ENCODE measurements around the gene RNU5B-1. TPM values are rescaled to one million over a fixed set of nuclear protein-coding genes. Genes with fewer than 3 reads are reported as not detected.

RNU5B-1 gene
- total and polyA plus RNA-seq, 2 of the 8 experiments (the other 6 are each of a cell fraction or from before 2014, with no cell fraction given) = not detected

DNA sequence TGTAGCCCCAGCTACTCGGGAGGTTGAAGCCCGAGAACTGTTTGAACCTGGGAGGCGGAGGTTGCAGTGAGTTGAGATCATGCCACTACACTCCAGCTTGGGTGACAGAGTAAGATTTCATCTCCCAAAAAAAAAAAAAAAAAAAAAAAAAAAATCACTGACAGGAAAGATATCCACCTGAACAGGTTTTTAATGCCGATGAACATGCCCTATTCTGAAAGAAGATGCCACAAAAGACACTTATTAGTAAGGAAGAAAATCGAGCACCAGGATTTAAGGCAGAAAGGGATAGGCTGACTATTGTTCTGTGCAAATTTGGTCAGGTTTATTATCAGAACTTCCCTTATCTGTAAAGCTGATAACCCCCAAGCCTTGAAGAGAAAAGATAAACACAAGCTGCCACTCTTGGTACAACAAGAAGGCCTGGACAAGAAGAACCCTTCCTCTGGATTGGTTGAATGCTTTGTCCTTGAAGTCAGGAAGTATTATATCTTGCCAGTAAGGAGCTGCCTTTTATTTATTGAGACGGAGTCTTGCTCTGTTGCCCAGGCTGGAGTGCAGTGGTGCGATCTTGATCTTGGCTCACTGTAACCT is 15.1 kb upstream of the RNU5B-1 start:
- Histone ChIP-seq H3K4me3 (ENCODE audit: extremely low read depth in 1 of 4, insufficient read depth in 2 of 4, low read depth in 3 of 4, low read length in 4 of 4) (no peak overlapping the region), H3K4ac (replicated peaks; ENCODE audit: insufficient read length, low read depth, low read length) (no peak overlapping the region), H3K23me2 (ENCODE audit: low read depth, low read length) (peaks cover 8% of the 10 kb centered on the region), H3K4me1 (replicated peaks in 1 of 4; ENCODE audit: control insufficient read depth in 3 of 4, insufficient read depth in 4 of 4, low read length in 3 of 4) (peaks cover 0 to 10% (median 7%) of the 10 kb centered on the region in 4 experiments; a peak in 5 of 7 replicates), H4K8ac (ENCODE audit: extremely low read depth, insufficient read depth, low read length) (no peak overlapping the region), H4K5ac (ENCODE audit: insufficient read length, low read depth, low read length) (no peak overlapping the region), H2AFZ (ENCODE audit: low read length) (no peak overlapping the region), H4K20me1 (replicated peaks in 1 of 2; ENCODE audit: control insufficient read depth in 1 of 2, insufficient read depth in 2 of 2, low read length in 2 of 2) (no peaks in the 10 kb centered on the region), H3K79me2 (ENCODE audit: control insufficient read depth in 1 of 2, insufficient read depth in 2 of 2, low read length in 2 of 2) (no peaks in the 10 kb centered on the region), H3K79me1 (ENCODE audit: low read depth, low read length) (no peaks in the 10 kb centered on the region), H3K56ac (replicated peaks; ENCODE audit: insufficient read length, low read depth, low read length) (no peak overlapping the region), H2BK120ac (replicated peaks; ENCODE audit: low read depth, low read length) (no peak overlapping the region), H2BK12ac (ENCODE audit: low read depth, low read length) (no peak overlapping the region), H2BK20ac (ENCODE audit: low read length) (no peak overlapping the region), H3K18ac (ENCODE audit: extremely low read depth, low read length) (no peak overlapping the region), H3K27ac (ENCODE audit: low read depth, low read length) (no peak overlapping the region), H3K9ac (replicated peaks in 1 of 4; ENCODE audit: extremely low read depth in 1 of 4, low read depth in 3 of 4, low read length in 3 of 4) (no peak overlapping the region), H3K14ac (ENCODE audit: insufficient read length) (no peak overlapping the region), H4K91ac (replicated peaks; ENCODE audit: insufficient read length, low read length) (no peak overlapping the region), H2BK5ac (ENCODE audit: low read depth, low read length) (no peak overlapping the region), H3K23ac (ENCODE audit: insufficient read length) (no peak overlapping the region), H3K9me3 (ENCODE audit: insufficient read depth in 2 of 2, low read depth in 1 of 2, low read length in 1 of 2) (no peaks in the 10 kb centered on the region), H3K36me3 (ENCODE audit: control insufficient read depth in 2 of 4, insufficient read depth in 4 of 4, low read length in 3 of 4) (no peaks in the 10 kb centered on the region), H3K27me3 (replicated peaks in 1 of 4; ENCODE audit: control insufficient read depth in 3 of 4, extremely low read depth in 1 of 4, insufficient read depth in 3 of 4, low read length in 3 of 4) (peaks cover 0 to 10% (median 10%) of the 10 kb centered on the region in 4 experiments; a peak in 6 of 7 replicates), H3K4me2 (ENCODE audit: insufficient read depth in 1 of 2, low read depth in 2 of 2, low read length in 2 of 2) (no peak overlapping the region), H2AK5ac (ENCODE audit: low read depth, low read length) (no peak overlapping the region), H2BK15ac (ENCODE audit: low read length) (no peak overlapping the region)
- FAIRE-seq (no peak), DNase-seq (ENCODE audit: low read depth in 1 of 2, low spot score in 2 of 2) (no peak)
- POLR2A ChIA-PET (ENCODE audit: partially characterized antibody) = interaction anchor here (1.1 to 10.1 kb wide), 3 partner anchors 8 to 13 kb away, joined by 3 to 123 read pairs (median 7); partner anchors contain the start of gene RNU5B-1
- WGBS, 2 experiments (ENCODE audit: extremely low coverage in 1 of 2, insufficient coverage in 1 of 2, insufficient read length in 1 of 2, insufficient replicate concordance in 2 of 2, low coverage in 1 of 2, low lambda C conversion rate in 2 of 2, missing lambda C conversion rate in 1 of 2) = 94% methylated on average over 7 of the region's 7 CpGs; no CpG with 5 or more reads in 1 of the 2 experiments
- TF ChIP-seq TEAD4 (IDR thresholded peaks at IDR 0.05; ENCODE audit: low read depth, low read length) = no peak
- CTCF ChIA-PET (ENCODE audit: partially characterized antibody) = interaction anchor here (0.6 to 1.1 kb wide), 3 partner anchors 9 to 549 kb away, joined by 3 to 4 read pairs (median 4); no protein-coding TSS in a partner anchor
